ENCODE results near the gene SSC4D. TPM values are rescaled to one million over a fixed set of nuclear protein-coding genes. Genes with fewer than 3 reads are reported as not detected.

Gene SSC4D
- total and polyA plus RNA-seq, 2 of the 8 experiments (the other 6 are each of a cell fraction or from before 2014, with no cell fraction given) = 11.8 to 27.5 TPM

DNA sequence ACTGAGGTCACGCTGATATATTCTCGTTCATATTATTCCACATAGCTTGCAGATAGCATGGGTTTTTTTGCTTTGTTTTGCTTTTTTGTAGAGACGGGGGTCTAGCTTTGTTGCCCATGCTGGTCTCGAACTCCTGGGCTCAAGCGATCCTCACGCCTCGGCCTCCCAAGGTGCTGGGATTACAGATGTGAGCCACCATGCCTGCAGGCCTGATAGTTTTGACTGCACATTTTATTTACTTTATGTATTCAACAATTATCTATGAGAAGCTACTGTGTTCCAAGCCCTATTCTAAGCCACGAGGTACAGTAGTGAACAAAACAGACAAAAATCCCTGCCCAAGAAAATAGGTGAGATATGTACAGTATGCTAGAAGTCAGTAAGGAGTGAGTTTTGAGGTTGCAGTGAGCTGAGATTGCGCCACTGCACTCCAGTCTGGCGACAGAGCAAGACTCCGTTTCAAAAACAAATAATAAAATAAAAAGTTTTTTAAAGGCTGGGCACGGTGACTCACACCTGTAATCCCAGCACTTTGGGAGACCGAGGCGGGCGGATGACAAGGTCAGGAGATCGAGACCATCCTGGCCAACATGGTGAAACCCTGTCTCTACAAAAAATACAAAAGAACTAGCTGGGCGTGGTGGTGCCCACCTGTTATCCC lies 49.4 kb downstream of the SSC4D start:
- Histone ChIP-seq H4K5ac (ENCODE audit: insufficient read length, low read depth, low read length) (no peak overlapping the region), H2BK120ac (replicated peaks; ENCODE audit: low read depth, low read length) (peak overlapping the region; percentile 96), H3K4me3 (ENCODE audit: extremely low read depth in 1 of 4, insufficient read depth in 2 of 4, low read depth in 3 of 4, low read length in 4 of 4) (peak overlapping the region in 3 of 4 experiments; percentile 16 to 99 (median 35); a peak in 5 of 8 replicates), H3K23me2 (ENCODE audit: low read depth, low read length) (no peaks in the 10 kb centered on the region; the same call in 1 of the 2 replicates), H2AFZ (ENCODE audit: low read length) (no peak overlapping the region; the same call in 1 of the 2 replicates), H3K23ac (ENCODE audit: insufficient read length) (no peak overlapping the region), H3K9me3 (ENCODE audit: insufficient read depth in 2 of 2, low read depth in 1 of 2, low read length in 1 of 2) (no peaks in the 10 kb centered on the region), H3K79me1 (ENCODE audit: low read depth, low read length) (no peaks in the 10 kb centered on the region), H3K9ac (replicated peaks in 1 of 4; ENCODE audit: extremely low read depth in 1 of 4, low read depth in 3 of 4, low read length in 3 of 4) (peak overlapping the region in 2 of 4 experiments; percentile 5 to 65; a peak in 3 of 7 replicates), H3K4me2 (ENCODE audit: insufficient read depth in 1 of 2, low read depth in 2 of 2, low read length in 2 of 2) (peak overlapping the region; percentile 18 to 89), H4K20me1 (replicated peaks in 1 of 2; ENCODE audit: control insufficient read depth in 1 of 2, insufficient read depth in 2 of 2, low read length in 2 of 2) (peaks cover 14 to 22% of the 10 kb centered on the region in 2 experiments), H3K18ac (ENCODE audit: extremely low read depth, low read length) (peak overlapping the region; percentile 91; the same call in 1 of the 2 replicates), H3K4ac (replicated peaks; ENCODE audit: insufficient read length, low read depth, low read length) (no peak overlapping the region), H4K8ac (ENCODE audit: extremely low read depth, insufficient read depth, low read length) (0 out of 2 replicates have a peak overlapping the region, but pooled peaks have one; percentile 76), H3K4me1 (replicated peaks in 1 of 4; ENCODE audit: control insufficient read depth in 3 of 4, insufficient read depth in 4 of 4, low read length in 3 of 4) (peaks cover 9 to 16% (median 9%) of the 10 kb centered on the region in 4 experiments), H2AK5ac (ENCODE audit: low read depth, low read length) (0 out of 2 replicates have a peak overlapping the region, but pooled peaks have one; percentile 46), H4K91ac (replicated peaks; ENCODE audit: insufficient read length, low read length) (peak overlapping the region; percentile 98), H3K14ac (ENCODE audit: insufficient read length) (no peak overlapping the region), H3K36me3 (ENCODE audit: control insufficient read depth in 2 of 4, insufficient read depth in 4 of 4, low read length in 3 of 4) (peaks cover 0 to 22% (median 3%) of the 10 kb centered on the region in 4 experiments; a peak in 3 of 8 replicates), H2BK20ac (ENCODE audit: low read length) (no peak overlapping the region), H2BK15ac (ENCODE audit: low read length) (peak overlapping the region; percentile 88), H3K56ac (replicated peaks; ENCODE audit: insufficient read length, low read depth, low read length) (no peak overlapping the region), H3K27ac (ENCODE audit: low read depth, low read length) (peak overlapping the region; percentile 87), H2BK12ac (ENCODE audit: low read depth, low read length) (0 out of 2 replicates have a peak overlapping the region, but pooled peaks have one; percentile 93), H2BK5ac (ENCODE audit: low read depth, low read length) (peak overlapping the region; percentile 94; the same call in 1 of the 2 replicates), H3K27me3 (replicated peaks in 1 of 4; ENCODE audit: control insufficient read depth in 3 of 4, extremely low read depth in 1 of 4, insufficient read depth in 3 of 4, low read length in 3 of 4) (no peaks in the 10 kb centered on the region), H3K79me2 (ENCODE audit: control insufficient read depth in 1 of 2, insufficient read depth in 2 of 2, low read length in 2 of 2) (peaks cover 24 to 36% of the 10 kb centered on the region in 2 experiments)
- CTCF ChIA-PET (ENCODE audit: partially characterized antibody) = interaction anchor here (0.6 to 1.7 kb wide), 12 partner anchors 8 to 198 kb away, joined by 3 to 5 read pairs (median 3); no protein-coding TSS in a partner anchor
- WGBS, 2 experiments (ENCODE audit: extremely low coverage in 1 of 2, insufficient coverage in 1 of 2, insufficient read length in 1 of 2, insufficient replicate concordance in 2 of 2, low coverage in 1 of 2, low lambda C conversion rate in 2 of 2, missing lambda C conversion rate in 1 of 2) = 93% methylated on average over 17 of the region's 17 CpGs; no CpG with 5 or more reads in 1 of the 2 experiments
- FAIRE-seq (no peak), DNase-seq (ENCODE audit: low read depth in 1 of 2, low spot score in 2 of 2) (no peak)
- POLR2A ChIA-PET (ENCODE audit: partially characterized antibody) = interaction anchor here (0.6 to 14.3 kb wide), 16 partner anchors 8 to 285 kb away, joined by 3 to 249 read pairs (median 4); no protein-coding TSS in a partner anchor
